Tibial artery (tissue), 4 donors: ENCODE measurements around the gene GLDC.

ENCODE experiments used
- DNase-seq, 2 donors: peaks; one replicate each; pipeline ENCODE4 v3.0.0-alpha.2; 2019
- H3K27ac ChIP-seq, 2 donors: fragments of 200-600 bp; sonication (generic) in 1 of 2; 1 replicate in 1 of 2; 2 replicates in 1 of 2; pipeline ENCODE4 v1.5.1; 2018 to 2019; ENCODE audit warnings: mild to moderate bottlenecking in 1 of 2
- H3K27me3 ChIP-seq, 2 donors: fragments of 200-600 bp; sonication (generic) in 1 of 2; one replicate each; pipeline versions ENCODE4 v1.5.1 to v1.6.0; 2016 to 2019
- H3K36me3 ChIP-seq, 3 donors: fragments of 200-600 bp; sonication (generic) in 2 of 3; one replicate each; pipeline ENCODE4 v1.5.1; 2016 to 2019; ENCODE audit warnings: mild to moderate bottlenecking in 2 of 3
- H3K4me1 ChIP-seq, 4 donors: fragments of 200-600 bp; sonication (generic) in 2 of 4; 1 replicate in 3 of 4; 2 replicates in 1 of 4; pipeline ENCODE4 v1.5.1; 2016 to 2019
- H3K4me3 ChIP-seq, 2 donors: fragments of 200-600 bp; sonication (generic) in 1 of 2; 1 replicate in 1 of 2; 2 replicates in 1 of 2; pipeline ENCODE4 v1.5.1; 2018 to 2019; ENCODE audit warnings: mild to moderate bottlenecking in 2 of 2
- H3K9me3 ChIP-seq, 3 donors: fragments of 200-600 bp; sonication (generic) in 1 of 3; one replicate each; pipeline ENCODE4 v1.5.1; 2016 to 2019
- intact Hi-C: fragments of 100-400 bp; cut with DNase I; formaldehyde crosslinking; loops from one replicate; pipeline ENCODE4 v1.15.0; 2023; ENCODE audit warnings: low total_unique reads
- TF ChIP-seq, protein P1 (sequence below), 2 experiments: fragments of 200-600 bp in 1 of 2; fragments of 450-650 bp in 1 of 2; IDR thresholded peaks; one replicate each; pipeline ENCODE4 v1.5.1; 2017 to 2019; ENCODE audit warnings: antibody characterized with exemption in 2 of 2, mild to moderate bottlenecking in 1 of 2, moderate library complexity in 1 of 2

Gene GLDC

DNA sequence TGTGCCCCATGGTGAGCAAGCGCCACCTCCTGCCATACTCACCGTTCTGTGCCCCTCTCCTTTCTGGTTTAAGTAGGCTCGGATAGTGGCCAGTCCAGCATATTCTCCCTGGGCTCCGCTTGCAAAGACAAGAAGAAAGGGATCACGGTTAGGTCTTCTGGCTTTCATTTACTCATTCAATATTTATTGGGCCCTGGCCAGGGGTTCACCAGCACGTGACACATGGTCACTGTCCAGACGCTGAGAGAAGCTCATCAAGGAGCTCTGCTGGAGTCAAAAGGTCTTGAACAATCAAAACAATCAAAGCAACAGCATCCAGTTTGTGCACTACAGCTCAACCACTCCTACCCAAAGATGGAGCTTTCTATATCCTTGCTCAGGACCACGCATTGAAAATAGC lies 80.2 kb downstream of the GLDC start:
- H3K4me1 ChIP-seq: peaks cover 0 to 42% (median 27%) of the 10 kb centered on the region in 4 donors
- H3K9me3 ChIP-seq: no peaks in the 10 kb centered on the region
- H3K27me3 ChIP-seq: no peaks in the 10 kb centered on the region
- no peak for DNase-seq
- intact Hi-C loops: loop anchor here (5.0 kb wide), 3 partner anchors 112 to 213 kb away; partner anchors contain the start of gene UHRF2
- TF ChIP-seq, protein P1, sequence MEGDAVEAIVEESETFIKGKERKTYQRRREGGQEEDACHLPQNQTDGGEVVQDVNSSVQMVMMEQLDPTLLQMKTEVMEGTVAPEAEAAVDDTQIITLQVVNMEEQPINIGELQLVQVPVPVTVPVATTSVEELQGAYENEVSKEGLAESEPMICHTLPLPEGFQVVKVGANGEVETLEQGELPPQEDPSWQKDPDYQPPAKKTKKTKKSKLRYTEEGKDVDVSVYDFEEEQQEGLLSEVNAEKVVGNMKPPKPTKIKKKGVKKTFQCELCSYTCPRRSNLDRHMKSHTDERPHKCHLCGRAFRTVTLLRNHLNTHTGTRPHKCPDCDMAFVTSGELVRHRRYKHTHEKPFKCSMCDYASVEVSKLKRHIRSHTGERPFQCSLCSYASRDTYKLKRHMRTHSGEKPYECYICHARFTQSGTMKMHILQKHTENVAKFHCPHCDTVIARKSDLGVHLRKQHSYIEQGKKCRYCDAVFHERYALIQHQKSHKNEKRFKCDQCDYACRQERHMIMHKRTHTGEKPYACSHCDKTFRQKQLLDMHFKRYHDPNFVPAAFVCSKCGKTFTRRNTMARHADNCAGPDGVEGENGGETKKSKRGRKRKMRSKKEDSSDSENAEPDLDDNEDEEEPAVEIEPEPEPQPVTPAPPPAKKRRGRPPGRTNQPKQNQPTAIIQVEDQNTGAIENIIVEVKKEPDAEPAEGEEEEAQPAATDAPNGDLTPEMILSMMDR (IDR thresholded peaks at IDR 0.05): no peak
- no peaks in the 10 kb centered on the region for H3K36me3 ChIP-seq
- peak overlapping the region; percentile 65 to 69 for H3K27ac ChIP-seq
- no peak overlapping the region for H3K4me3 ChIP-seq

GRCh38 chr9:6564868-6565267 lies 80.7 kb downstream of the GLDC start:
- no peaks in the 10 kb centered on the region for H3K36me3 ChIP-seq
- TF ChIP-seq, protein P1 (IDR thresholded peaks at IDR 0.05): no peak
- H3K27me3 ChIP-seq: no peaks in the 10 kb centered on the region
- H3K4me1 ChIP-seq: peaks cover 0 to 42% (median 27%) of the 10 kb centered on the region in 4 donors
- H3K27ac ChIP-seq: peak overlapping the region; percentile 65 to 69
- no peak overlapping the region for H3K4me3 ChIP-seq
- intact Hi-C loops: loop anchor here (5.0 kb wide), 3 partner anchors 112 to 213 kb away; partner anchors contain the start of gene UHRF2
- H3K9me3 ChIP-seq: no peaks in the 10 kb centered on the region
- peak in 1 of 2 donors; percentile 23 for DNase-seq

- Histone ChIP-seq H3K4me1 (peaks cover 0 to 42% (median 27%) of the 10 kb centered on the region in 4 donors), H3K36me3 (no peaks in the 10 kb centered on the region), H3K27ac (peak overlapping the region; percentile 65 to 69), H3K9me3 (no peaks in the 10 kb centered on the region), H3K27me3 (no peaks in the 10 kb centered on the region), H3K4me3 (no peak overlapping the region)
- TF ChIP-seq, protein P1 (IDR thresholded peaks at IDR 0.05): no peak
- peak in 1 of 2 donors; percentile 31 for DNase-seq
- intact Hi-C loops: no loop called here
Measured at GRCh38 chr9:6564360-6564759, 81.2 kb downstream of the GLDC start.

DNA sequence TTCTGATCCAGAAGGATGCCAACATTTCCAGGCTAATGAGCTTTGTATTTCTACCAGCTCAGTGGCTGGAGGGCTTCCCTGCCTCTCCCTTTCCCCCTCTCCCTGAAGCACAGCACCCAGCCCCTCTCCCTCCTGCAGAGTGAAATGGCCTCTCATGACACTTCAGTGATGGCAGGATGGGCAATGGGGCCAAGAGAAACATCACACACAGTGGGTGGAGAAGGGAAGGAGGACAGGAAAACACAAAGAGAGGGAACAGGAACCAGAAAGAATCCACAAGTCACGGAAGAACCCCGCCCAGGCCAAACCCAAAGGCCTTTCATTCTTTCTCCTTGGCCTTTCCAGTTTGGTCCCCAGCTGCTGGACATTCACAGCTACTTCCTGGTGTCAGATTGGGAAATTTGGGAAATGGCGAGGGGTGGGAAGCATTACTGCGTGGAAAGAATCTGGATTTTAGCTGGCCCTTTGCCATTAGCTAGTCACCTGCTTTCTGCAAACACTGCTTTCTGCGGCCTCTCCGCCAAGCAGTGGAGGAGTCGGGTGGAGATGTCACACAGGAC lies 82.6 kb downstream of the GLDC start:
- no peak for DNase-seq
- intact Hi-C loops: no loop called here

DNA sequence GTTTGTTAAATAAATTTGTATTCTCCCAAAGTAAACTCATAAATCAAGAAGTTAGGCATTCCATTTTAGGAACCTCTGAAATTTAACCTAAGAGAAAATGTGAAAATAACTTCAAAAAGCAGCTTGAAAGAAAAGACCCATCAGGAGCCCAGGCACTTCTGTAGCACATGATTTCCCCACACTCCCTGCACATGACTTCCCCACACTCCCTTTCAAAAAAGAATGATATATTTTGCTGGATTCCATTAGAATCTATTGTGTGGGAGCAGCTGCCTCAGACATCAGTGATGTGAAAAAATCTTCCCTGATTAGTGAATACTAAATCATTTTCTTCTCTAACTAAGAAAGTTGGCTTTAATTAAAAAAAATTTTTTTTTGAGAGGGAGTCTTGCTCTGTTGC lies 83.3 kb downstream of the GLDC start:
- TF ChIP-seq, protein P1 (IDR thresholded peaks at IDR 0.05): no peak
- no peak for DNase-seq
- intact Hi-C loops: no loop called here

More for the DNA sequence above, 82.6 kb downstream of the GLDC start:
- H3K4me3 ChIP-seq: no peak overlapping the region
- peaks cover 0 to 42% (median 27%) of the 10 kb centered on the region in 4 donors for H3K4me1 ChIP-seq
- H3K27me3 ChIP-seq: no peaks in the 10 kb centered on the region
- no peaks in the 10 kb centered on the region for H3K9me3 ChIP-seq
- TF ChIP-seq, protein P1 (IDR thresholded peaks at IDR 0.05): no peak
- no peaks in the 10 kb centered on the region for H3K36me3 ChIP-seq
- H3K27ac ChIP-seq: peak overlapping the region in 1 of 2 donors; percentile 69

More for the DNA sequence above, 83.3 kb downstream of the GLDC start:
- no peaks in the 10 kb centered on the region for H3K36me3 ChIP-seq
- no peak overlapping the region for H3K4me3 ChIP-seq
- H3K27ac ChIP-seq: no peak overlapping the region
- no peaks in the 10 kb centered on the region for H3K27me3 ChIP-seq
- H3K9me3 ChIP-seq: no peaks in the 10 kb centered on the region
- H3K4me1 ChIP-seq: peaks cover 0 to 37% (median 25%) of the 10 kb centered on the region in 4 donors
